Tibial nerve (tissue), 3 donors: Measurements from ENCODE around the gene CNTN5.

Experiments used
- POLR2A ChIP-seq, 2 donors: fragments of 450-650 bp; IDR thresholded peaks; one replicate each; pipeline ENCODE4 v1.6.1; 2017; ENCODE audit warnings: antibody characterized with exemption in 2 of 2, mild to moderate bottlenecking in 2 of 2, moderate library complexity in 2 of 2
- TF ChIP-seq, protein P1 (sequence below), 5 experiments: fragments of 200-600 bp in 3 of 5; fragments of 450-650 bp in 2 of 5; sonication (generic) in 3 of 5; IDR thresholded peaks; one replicate each; pipeline ENCODE4 v1.5.1; 2016 to 2019; ENCODE audit warnings: antibody characterized with exemption in 5 of 5, mild to moderate bottlenecking in 3 of 5, moderate library complexity in 2 of 5

DNA sequence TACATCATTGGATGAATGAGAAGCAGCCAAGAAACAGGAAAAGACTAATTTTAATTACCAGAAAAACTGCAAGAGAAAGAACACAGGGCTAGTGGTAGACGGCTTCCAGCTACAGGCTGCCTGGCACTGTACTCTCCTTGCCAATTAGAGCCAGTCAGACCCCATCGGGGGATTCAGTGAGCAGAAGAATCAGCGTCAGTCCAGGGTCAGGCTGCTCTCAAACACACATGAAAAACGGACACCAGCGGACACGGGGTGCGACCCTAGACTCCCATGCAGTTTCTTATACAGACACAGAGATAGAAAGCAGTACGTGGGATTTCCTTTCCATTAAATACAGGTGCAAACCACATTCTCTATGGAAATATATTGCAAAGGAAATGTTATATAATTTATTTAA is 1.1 kb upstream of the CNTN5 start:
- TF ChIP-seq POLR2A (IDR thresholded peaks at IDR 0.05): no peak
- TF ChIP-seq, protein P1, sequence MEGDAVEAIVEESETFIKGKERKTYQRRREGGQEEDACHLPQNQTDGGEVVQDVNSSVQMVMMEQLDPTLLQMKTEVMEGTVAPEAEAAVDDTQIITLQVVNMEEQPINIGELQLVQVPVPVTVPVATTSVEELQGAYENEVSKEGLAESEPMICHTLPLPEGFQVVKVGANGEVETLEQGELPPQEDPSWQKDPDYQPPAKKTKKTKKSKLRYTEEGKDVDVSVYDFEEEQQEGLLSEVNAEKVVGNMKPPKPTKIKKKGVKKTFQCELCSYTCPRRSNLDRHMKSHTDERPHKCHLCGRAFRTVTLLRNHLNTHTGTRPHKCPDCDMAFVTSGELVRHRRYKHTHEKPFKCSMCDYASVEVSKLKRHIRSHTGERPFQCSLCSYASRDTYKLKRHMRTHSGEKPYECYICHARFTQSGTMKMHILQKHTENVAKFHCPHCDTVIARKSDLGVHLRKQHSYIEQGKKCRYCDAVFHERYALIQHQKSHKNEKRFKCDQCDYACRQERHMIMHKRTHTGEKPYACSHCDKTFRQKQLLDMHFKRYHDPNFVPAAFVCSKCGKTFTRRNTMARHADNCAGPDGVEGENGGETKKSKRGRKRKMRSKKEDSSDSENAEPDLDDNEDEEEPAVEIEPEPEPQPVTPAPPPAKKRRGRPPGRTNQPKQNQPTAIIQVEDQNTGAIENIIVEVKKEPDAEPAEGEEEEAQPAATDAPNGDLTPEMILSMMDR (IDR thresholded peaks at IDR 0.05): no peak
